TTC549 (cell line): ENCODE data around the gene ALPG.
"Not testable (repeated sequence)": the region's sequence is repeated elsewhere in the genome, so short reads cannot be mapped to it uniquely, and the experiment has no call there.

Experiments used
- FAIRE-seq: peaks from 2 replicates; lab custom pipeline; 2012; peaks lifted over from hg19 to GRCh38; lab: Jason Lieb, UNC

The ALPG gene

DNA sequence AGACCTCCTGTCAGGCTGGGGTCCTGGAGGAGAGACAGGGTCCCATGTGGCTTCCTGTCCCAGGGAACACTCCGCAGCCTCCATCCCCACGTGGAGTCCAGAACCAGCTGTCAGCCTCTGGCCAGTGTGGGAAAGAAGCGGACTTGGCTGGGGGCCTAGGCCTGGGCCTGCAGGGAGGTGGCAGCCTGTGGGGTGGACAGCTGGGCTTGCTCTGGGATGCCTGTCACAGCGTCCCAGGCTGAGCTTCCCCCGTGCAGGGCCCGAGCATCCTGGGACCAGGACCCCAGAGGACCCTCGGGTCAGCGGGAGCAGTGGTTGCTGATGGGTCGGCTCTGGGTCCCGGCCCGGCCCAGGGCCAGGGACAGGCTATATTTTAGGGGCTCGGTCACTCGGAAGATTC is 35.8 kb downstream of the ALPG start:
- not testable (repeated sequence) for FAIRE-seq

- not testable (repeated sequence) for FAIRE-seq
Observed at GRCh38 chr2:232443047-232443446, 36.4 kb downstream of the ALPG start.

DNA sequence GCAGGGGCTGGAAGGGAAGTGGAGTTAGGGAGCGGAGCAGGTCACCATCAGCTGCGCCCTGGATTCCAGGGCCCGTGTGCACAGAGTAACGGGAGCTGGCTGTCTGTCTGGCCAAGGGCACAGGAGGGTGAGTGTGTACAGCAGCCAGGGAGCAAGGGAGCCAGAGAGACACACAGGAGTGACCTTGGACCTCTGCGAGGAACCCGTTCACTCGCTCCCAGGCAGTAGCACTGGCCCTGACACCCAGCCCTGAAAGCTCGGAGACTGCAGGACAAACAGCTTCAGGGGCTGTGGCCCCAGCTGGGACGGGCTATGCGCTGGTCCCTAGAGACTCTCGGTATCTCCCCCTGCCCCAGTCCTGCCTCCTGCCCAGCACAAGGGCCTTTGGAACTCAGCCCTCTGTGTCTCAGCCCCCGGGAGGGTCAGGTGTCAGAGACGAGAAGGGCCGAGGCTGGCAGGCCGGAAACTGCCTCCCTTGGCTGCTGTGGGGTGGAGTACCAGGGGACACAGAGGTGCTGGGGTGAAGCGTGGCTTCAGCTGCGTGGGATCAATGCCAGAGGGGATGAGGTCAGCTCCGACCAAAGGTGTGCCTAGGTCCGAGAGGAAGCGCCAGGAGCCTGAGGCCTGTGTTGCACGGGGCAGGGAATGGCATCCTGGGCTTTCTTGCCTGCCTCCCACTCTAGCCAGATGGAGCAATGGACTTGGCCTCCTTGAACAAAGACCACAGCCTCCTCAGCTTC is 37.2 kb downstream of the ALPG start:
- not testable (repeated sequence) for FAIRE-seq

DNA sequence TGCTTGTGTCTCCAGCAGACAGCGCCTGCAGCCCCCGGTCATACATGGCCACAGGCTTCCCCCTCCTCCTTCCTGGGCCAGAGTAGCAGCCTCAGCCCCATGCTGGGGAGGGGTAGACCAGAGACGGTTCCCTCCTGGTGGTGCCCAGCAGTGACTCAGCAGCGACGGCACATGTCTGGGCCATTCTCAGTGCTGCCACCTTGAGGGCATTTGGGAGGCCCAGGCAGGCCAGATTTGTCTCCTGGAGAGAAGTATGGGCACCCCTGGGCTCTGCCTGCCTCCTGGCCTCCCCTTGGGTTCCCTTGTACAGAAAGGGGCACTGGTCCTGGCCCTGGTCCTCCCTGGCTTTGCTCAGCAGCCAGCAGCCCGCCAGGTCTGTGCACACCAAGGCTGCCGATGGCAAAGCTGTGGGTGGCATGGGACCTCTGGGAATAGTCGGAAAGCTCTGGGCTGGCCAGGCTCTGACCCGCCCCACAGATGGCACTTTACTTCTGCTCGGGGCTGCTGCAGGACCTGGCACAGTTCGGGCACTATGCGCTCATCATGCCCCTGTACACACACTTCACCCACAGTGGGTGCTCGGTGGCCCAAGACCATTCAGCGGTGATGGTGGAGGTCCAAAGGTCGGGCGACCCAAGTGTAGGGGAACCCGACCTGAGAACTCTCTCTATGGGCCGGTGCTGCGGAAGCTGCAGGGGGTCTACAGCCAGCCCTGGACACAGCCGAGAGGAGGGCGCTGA is 37.9 kb downstream of the ALPG start:
- FAIRE-seq: no peak

DNA sequence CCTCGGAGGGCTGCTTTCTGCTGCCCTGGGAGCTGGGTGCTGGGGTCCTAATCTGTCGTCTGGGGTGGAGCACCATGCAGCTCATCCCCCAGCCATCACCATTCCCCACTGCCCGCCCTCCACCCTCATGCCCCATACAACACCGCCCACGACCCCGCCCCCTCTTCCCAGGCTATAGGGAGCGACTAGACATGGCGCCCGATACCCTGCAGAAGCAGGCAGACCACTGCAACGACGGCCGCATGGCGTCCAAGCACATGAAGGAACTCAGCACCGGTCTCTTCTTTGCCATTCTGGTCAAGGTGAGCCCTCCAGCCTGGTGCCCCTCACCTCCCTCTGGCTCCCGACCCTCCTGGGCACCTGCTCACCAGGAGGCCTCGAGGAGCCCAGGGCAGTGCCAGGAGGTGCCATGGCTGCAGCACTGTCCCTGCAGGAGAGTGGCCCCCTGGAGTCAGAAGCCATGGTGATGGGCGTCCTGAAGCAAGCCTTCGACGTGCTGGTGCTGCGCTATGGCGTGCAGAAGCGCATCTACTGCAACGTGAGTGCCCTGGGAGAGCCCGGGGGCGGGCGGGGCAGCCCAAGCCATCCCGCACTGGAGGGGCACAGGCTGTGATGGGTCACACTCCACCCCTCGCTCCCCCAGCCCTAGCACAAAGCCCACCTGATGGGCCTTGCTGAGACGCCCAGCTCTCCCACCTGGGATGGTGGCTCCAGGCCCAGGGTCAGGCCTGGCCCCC is 38.7 kb downstream of the ALPG start:
- FAIRE-seq: not testable (repeated sequence)

- not testable (repeated sequence) for FAIRE-seq
Observed at GRCh38 chr2:232446266-232446777, 39.7 kb downstream of the ALPG start.

- FAIRE-seq: no peak
Observed at GRCh38 chr2:232447091-232447620, 40.5 kb downstream of the ALPG start.

DNA sequence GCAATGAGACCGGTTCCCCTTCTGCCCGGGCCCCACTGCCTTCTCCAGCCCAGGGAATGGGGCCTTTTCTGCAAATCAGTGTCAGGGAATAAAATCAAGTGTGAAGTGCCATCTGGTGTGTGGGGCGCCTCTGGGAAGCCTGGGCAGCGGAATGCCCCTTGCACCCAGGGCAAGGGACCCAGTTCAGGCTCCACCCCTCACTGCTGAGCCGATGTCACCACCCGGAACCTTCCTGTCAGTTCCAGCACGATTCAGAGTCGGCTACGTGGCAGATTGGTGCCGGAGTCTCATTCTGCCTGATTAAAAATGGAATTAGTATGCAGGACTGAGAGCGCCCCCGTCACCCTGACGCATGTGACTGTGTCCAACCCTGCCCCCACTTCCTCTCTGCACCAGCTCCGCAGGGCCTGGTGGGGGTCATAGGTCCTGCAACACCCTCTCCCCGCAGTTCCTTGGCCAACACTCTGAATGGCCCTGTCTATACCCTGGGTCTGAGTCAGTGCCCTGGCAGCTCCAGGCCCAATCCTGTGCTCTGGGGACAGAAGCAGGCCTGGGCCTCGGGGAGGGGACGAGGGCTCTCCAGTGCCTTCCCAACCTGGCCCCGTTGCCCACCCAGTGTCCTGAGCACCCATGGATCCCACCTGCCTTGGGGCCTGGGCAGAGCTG is 41.1 kb downstream of the ALPG start:
- FAIRE-seq: no peak

GRCh38 chr2:232448304-232448690 is 41.7 kb downstream of the ALPG start:
- FAIRE-seq: no peak

DNA sequence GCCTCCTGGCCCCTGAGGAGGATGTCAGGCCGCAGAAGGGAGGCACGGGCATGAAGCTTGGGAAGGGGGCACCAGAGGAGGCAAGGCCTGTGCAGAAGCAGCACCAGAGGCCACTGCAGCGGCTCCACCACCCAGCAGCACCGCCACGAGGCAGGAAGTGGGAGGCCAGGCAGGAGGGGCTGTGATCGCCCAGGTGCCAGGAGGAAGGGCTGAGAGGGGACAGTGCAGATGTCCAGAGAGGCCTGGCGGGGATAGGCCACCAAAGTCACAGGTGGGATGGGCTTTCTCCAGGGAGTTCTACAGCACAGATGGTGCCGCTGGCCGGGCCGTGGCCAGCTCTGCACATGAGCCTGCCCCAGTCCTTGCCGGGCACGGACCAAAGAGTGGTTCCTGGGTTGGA is 43.3 kb downstream of the ALPG start:
- FAIRE-seq: no peak

GRCh38 chr2:232451645-232452044 is 45.0 kb downstream of the ALPG start:
- FAIRE-seq: not testable (repeated sequence)

- no peak for FAIRE-seq
Observed at GRCh38 chr2:232454630-232455029, 48.0 kb downstream of the ALPG start.

- FAIRE-seq: no peak
Observed at GRCh38 chr2:232455426-232456255, 49.0 kb downstream of the ALPG start, which contains the start of gene ALPI. Gene ALPI (plus strand): TSS chr2:232456153. CDS start chr2:232456200, 47 bp downstream.

GRCh38 chr2:232456296-232457120 is 49.9 kb downstream of the ALPG start:
- FAIRE-seq: no peak

- FAIRE-seq: no peak
Observed at GRCh38 chr2:232457121-232458011, 50.7 kb downstream of the ALPG start.

GRCh38 chr2:232458051-232458660 is 51.5 kb downstream of the ALPG start:
- FAIRE-seq: no peak

DNA sequence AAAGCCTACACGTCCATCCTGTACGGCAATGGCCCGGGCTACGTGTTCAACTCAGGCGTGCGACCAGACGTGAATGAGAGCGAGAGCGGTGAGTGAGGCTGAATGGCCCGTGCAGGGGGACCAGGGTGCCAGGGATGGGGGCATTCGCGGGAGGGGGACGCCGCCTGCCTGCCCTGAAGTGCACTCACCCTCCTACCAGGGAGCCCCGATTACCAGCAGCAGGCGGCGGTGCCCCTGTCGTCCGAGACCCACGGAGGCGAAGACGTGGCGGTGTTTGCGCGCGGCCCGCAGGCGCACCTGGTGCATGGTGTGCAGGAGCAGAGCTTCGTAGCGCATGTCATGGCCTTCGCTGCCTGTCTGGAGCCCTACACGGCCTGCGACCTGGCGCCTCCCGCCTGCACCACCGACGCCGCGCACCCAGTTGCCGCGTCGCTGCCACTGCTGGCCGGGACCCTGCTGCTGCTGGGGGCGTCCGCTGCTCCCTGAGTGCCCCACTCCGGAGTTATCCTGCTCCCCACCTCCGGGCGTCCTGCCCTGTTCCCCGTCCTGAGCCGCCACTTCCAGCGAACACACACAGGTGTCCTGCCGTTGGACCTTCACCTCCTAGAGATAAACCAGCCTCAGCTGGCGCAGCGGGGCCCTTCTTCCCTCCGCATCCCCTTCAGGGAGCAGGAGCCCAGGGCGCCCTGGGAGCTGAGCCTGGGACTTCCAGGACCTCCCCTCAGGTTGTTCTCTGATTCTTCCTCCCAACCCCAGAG is 52.2 kb downstream of the ALPG start:
- FAIRE-seq: no peak
